ENCODE data around the gene TBC1D10B.
"Not testable (repeated sequence)": the region's sequence is repeated elsewhere in the genome, so short reads cannot be mapped to it uniquely, and the experiment has no call there.

Gene TBC1D10B

GRCh38 chr16:30354423-30355143 lies 15.7 kb downstream of the TBC1D10B start:
- FAIRE-seq, result no peak

DNA sequence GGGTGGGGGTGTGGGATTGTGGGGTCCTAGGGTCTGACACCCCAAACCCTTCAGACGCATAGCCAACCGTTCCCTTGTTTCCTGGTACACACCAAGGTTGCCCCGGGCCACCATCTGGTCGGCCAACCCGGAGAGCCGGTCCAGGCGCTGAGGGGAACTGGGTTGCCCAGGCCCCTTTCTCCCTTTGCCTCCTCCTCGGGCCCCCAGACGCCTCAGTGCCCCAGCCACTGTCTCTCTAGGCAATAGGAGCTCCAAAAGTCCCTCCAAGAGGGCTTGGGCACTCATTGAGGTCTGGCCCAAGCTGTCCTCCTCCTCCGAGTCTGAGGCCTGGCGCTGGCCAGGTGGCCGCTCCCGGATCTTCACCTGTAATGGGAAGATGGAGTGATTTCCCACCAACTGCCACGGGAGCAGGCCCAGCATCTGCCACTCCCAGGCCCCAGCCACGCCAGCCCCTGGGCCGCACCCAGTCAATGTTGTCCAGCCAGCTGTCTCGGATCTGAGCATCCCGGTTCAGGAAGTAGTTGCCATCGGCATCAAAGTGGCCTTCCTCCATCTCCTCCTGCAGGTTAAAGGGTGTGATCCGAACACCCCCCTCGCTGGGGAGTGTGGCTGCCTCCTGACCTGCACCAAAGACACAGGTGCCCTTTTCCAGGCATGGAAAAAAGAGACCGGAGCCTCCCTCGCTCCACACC lies 16.7 kb downstream of the TBC1D10B start:
- FAIRE-seq, result no peak

GRCh38 chr16:30352488-30353401 lies 17.5 kb downstream of the TBC1D10B start:
- no peak for FAIRE-seq

- FAIRE-seq, result no peak
Measured at GRCh38 chr16:30351586-30352419, 18.5 kb downstream of the TBC1D10B start.

DNA sequence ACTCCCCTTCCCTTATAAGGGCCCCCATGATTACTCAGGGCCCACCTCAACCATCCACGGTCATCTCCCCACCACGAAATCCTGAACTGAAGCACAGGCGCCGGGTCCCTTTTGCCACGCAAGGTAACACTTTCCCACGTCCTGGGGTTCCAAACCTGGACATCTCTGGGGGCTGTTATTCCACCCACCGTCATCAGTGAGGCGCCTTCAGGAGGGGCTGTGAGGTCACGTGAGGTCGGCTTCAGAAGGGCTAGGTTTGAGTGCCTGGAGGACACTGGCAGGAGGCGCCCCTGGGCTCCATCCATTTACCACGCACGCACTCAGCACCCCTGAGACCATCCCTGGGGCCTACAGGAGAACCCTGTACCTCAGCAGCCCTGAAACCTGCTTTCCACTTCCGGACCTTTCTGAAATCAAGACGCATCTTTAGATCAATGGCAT lies 19.3 kb downstream of the TBC1D10B start:
- no peak for FAIRE-seq

GRCh38 chr16:30350134-30350871 lies 20.0 kb downstream of the TBC1D10B start:
- FAIRE-seq, result no peak

DNA sequence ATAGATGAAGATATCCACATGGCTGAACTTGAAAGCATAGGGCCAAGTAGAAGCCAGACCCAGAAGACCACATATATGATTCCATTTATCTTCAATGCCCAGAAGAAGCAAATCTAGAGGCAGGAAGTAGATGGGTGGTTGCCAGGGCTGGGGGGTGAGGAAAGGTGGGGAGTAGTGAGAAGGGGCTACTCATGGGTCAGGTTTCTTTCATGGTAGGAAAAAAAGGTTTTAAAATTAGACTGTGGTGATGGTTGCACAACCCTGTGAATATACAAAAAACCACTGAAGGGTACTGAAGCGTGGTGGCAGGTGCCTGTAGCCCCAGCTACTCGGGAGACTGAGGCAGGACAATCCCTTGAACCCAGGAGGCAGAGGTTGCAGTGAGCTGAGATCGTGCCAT lies 20.6 kb downstream of the TBC1D10B start:
- FAIRE-seq, result no peak

DNA sequence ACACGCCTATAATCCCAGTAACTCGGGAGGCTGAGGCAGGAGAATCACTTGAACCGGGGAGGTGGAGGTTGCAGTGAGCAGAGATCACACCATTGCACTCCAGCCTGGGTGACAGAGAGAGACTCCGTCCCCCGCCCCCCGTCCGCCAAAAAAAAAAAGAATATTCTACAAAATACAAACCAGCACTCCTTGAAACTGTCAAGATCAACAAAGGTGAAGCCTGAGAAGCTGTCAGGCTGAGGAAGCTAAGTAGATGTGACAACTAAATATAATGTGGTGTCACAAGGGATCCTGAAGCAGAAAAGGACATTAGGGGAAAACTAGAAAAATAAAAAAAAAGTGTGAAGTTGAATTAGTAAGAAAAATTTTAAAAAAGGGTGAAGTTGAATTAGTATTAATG lies 21.4 kb downstream of the TBC1D10B start:
- FAIRE-seq, result no peak

GRCh38 chr16:30348113-30348512 lies 22.2 kb downstream of the TBC1D10B start:
- FAIRE-seq, result no peak

GRCh38 chr16:30346286-30346685 lies 24.0 kb downstream of the TBC1D10B start:
- FAIRE-seq, result no peak

- not testable (repeated sequence) for FAIRE-seq
Measured at GRCh38 chr16:30343491-30343820, 26.8 kb downstream of the TBC1D10B start.

- FAIRE-seq, result no peak
Measured at GRCh38 chr16:30342751-30343490, 27.4 kb downstream of the TBC1D10B start.

DNA sequence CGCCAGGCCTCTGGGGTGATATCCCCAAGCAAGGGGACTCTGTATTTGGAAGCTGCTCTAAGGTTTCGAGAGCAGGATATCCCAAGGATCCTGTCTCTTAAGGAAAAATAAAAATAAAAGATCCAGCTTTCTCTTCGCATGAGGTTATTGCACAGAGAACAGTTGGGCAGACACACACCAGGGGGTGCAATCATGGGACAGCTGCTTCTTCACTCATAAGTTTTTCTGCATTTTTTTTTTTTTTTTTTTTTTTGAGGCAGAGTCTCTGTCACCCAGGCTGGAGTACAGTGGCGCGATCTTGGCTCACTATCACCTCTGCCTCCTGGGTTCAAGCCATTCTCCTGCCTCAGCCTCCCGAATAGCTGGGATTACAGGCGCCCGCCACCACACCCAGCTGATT lies 28.3 kb downstream of the TBC1D10B start:
- FAIRE-seq, result not testable (repeated sequence)

- no peak for FAIRE-seq
Measured at GRCh38 chr16:30340621-30341020, 29.7 kb downstream of the TBC1D10B start.

- FAIRE-seq, result not testable (repeated sequence)
Measured at GRCh38 chr16:30338715-30339114, 31.6 kb downstream of the TBC1D10B start.

DNA sequence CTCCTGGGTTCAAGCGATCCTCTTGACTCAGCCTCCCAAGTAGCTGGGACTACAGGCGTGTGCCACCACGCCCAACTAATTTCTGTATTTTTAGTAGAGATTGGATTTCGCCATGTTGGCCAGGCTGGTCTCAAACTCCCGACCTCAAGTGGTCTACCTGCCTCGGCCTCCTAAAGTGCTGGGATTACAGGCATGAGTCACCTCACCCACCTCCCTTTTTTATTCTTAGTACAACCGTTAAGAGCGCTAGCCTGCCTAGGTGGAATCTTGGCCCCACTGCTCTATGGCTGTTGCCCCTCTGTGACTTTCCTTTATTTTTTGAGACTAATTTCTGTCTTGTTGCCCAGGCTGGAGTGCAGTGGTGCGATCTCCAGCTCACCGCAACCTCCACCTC lies 32.3 kb downstream of the TBC1D10B start:
- FAIRE-seq, result not testable (repeated sequence)

GRCh38 chr16:30335598-30336474 lies 34.5 kb downstream of the TBC1D10B start:
- no peak for FAIRE-seq

DNA sequence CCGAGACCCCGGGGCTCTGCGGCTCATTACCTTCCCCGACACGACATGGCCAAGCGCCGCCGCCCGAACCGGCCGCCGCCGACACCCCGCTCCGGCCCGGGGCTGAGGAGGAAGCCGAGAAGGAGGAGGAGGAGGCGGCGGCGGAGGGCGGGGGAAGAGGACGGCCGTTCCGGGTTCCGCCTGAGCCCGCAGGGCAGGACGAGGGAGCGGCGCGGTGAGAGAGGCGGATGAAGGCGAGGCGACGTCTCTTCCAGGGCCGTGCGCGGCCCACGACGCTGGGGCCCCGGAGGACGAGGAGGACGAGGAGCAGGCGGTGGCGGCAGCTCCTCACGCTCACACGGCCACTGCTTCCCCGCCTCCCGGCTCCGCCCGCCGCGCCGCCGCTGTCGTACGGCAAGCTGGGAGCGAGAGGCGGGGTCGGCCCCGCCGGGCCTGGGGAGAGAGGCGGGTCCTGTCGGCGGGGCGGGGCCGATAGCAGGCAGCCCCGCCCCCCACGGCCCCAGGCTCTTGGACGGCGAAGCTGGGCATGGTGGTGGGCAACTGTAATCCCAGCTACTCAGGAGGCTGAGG lies 35.2 kb downstream of the TBC1D10B start:
- not testable (repeated sequence) for FAIRE-seq

DNA sequence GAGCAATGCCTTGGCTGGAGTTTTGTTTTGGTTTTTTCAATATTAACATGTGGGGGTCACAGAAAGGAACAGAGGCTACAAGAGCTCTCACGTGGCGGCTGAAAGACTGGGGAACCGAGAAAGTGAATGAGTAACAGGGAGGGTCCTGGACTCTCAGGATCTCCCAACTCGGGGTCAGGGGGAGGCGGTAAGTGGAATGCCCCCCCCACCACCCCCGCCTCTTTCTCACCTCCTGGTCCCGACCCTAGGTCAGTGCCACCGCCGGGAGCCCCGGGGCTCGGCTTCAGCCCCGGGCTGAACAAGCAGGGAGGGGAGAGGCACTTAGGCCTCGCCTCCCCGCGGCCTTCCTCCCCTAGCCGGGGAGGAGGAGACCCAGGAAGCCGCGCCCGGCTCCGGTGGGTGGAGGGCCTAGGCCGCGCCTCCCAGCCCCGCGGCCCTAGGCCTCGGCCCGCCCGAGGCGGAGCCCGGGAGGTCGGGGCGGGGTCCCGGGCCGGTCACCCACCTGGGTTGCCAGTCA lies 35.8 kb downstream of the TBC1D10B start:
- not testable (repeated sequence) for FAIRE-seq

Data from islet of Langerhans (tissue), 1 donor.